Measurements from ENCODE around the gene STEEP1.

DNA sequence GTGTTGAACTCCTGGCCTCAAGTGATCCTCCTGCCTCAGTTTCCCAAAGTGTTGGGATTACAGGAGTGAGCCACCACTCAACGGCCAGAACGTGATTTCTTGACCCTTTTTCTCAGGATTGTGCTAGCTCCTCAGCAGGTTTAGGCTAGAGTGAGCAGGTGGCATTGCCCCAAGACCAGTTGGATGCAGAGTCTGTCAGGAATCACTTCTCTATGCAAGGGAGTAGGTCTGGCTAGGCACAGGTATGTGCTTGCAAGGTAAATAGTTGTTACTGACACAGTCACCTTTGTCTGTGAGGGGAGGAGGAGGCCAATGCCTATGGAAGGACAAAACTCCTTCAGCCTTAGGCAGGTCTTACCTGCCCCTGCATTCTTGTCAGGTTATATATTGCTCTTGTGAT lies 72.7 kb downstream of the STEEP1 start:
- TF ChIP-seq CTCF (conservative IDR thresholded peaks at IDR 0.05; ENCODE audit: low read depth, low read length), result no peak
- no peak for TF ChIP-seq EZH2 (IDR thresholded peaks at IDR 0.05; ENCODE audit: borderline replicate concordance, low read depth, low read length, poor library complexity, severe bottlenecking)
